ENCODE measurements around the gene RNF144B. TPM values are rescaled to one million over a fixed set of nuclear protein-coding genes. Genes with fewer than 3 reads are reported as not detected.
A peak's percentile ranks its signal among the peaks of the same experiment; 100 is the strongest.
"Not testable (repeated sequence)": the region's sequence is repeated elsewhere in the genome, so short reads cannot be mapped to it uniquely, and the experiment has no call there.

Gene RNF144B
- total and polyA plus RNA-seq, 8 donors = 1.7 to 81.7 (median 5.1) TPM

- intact Hi-C loops (cut with DNase I; ENCODE audit: low total_unique reads) = no loop called here
- H3K4me1 ChIP-seq = peaks cover 0 to 14% (median 5%) of the 10 kb centered on the region in 4 donors
- no peaks in the 10 kb centered on the region for H3K27me3 ChIP-seq
- peaks cover 0 to 7% (median 4%) of the 10 kb centered on the region in 4 donors for H3K36me3 ChIP-seq
- no peak for DNase-seq
- H3K9me3 ChIP-seq = no peaks in the 10 kb centered on the region
- TF ChIP-seq CTCF (IDR thresholded peaks at IDR 0.05) (no peak), EP300 (IDR thresholded peaks at IDR 0.05) (no peak), POLR2AphosphoS5 (IDR thresholded peaks at IDR 0.05) (peak in 1 of 3 donors; percentile 46)
- H3K27ac ChIP-seq = no peak overlapping the region
- 36 to 53% (median 43%) methylated on average over 4 of the region's 4 CpGs for WGBS, 5 donors
- no peak overlapping the region for H3K4me3 ChIP-seq
Measured at GRCh38 chr6:18405477-18406293, 18.5 kb downstream of the RNF144B start.

DNA sequence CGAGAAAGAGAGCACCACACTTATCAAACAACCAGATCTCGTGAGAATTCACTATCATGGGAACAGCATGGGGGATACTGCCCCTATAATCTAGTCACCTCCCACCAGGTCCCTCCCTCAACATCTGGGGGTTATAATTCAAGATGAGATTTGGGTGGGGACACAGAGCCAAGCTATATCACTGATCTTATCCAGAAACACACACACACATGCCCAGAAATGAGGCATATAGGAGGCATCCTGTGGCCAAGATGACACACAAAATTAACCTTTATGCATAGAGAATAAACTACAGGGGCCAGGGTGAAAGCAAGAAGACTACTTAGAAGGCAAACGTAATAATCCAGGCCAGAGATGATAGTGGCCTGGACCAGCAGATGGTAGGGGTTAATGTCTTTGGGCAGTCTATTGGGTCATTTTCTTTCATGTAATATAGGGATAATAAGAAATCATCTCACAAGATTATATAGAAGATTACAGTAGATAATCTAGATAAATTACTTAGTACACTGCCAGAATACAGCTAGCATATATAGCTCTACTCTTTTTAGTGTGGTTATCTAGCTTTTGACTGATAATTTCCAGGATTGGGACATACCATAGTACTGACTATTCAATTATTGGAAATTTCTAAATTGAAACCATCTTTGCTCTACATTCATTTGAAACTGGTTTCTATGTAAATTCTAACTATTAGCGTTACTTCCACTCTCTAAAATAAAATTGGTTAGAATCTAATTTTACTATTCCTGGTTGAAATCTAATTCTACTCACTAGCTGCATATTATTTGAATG, 20.0 kb downstream of the RNF144B start:
- intact Hi-C loops (cut with DNase I; ENCODE audit: low total_unique reads) = no loop called here
- Histone ChIP-seq H3K4me1 (peaks cover 0 to 8% (median 0%) of the 10 kb centered on the region in 4 donors), H3K27ac (no peak overlapping the region), H3K27me3 (no peaks in the 10 kb centered on the region), H3K9me3 (no peaks in the 10 kb centered on the region), H3K4me3 (no peak overlapping the region), H3K36me3 (peaks cover 0 to 6% (median 4%) of the 10 kb centered on the region in 4 donors)
- TF ChIP-seq POLR2A (IDR thresholded peaks at IDR 0.05) = no peak
- no peak for DNase-seq
- WGBS, 5 donors = 92 to 97% (median 96%) methylated on average over 4 of the region's 4 CpGs

GRCh38 chr6:18409602-18410001, 22.5 kb downstream of the RNF144B start:
- intact Hi-C loops (cut with DNase I; ENCODE audit: low total_unique reads); H3K27ac ChIP-seq; H3K4me1 ChIP-seq; H3K36me3 ChIP-seq; H3K9me3 ChIP-seq; H3K27me3 ChIP-seq; H3K4me3 ChIP-seq; DNase-seq: not testable (repeated sequence)
- 88 to 98% (median 97%) methylated on average over 11 of the region's 11 CpGs for WGBS, 5 donors

DNA sequence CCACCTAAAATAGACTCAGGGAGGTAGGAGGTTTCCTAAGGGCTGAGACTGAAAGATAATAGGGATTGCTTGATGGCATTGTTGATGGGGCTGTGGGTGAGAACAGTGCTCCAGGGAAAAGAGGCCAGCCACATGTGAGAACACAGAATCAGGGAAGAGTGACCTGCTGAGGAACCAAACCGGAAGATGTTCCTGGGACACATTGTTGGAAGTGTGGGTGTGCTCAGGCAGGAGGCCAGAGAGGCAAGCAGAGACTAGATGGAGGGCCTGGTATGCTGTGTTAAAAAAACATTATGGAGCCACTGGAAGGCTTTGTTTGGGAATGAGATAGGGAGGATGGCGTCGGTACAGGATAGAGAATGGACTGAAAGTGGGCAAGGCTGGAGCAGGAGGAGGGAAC, 23.3 kb downstream of the RNF144B start:
- H3K27me3 ChIP-seq = no peaks in the 10 kb centered on the region
- intact Hi-C loops (cut with DNase I; ENCODE audit: low total_unique reads) = no loop called here
- WGBS, 5 donors = 76 to 87% (median 86%) methylated on average over 3 of the region's 3 CpGs
- H3K4me1 ChIP-seq = peaks cover 0 to 12% (median 5%) of the 10 kb centered on the region in 4 donors
- H3K9me3 ChIP-seq = no peaks in the 10 kb centered on the region
- H3K36me3 ChIP-seq = peaks cover 0 to 6% (median 4%) of the 10 kb centered on the region in 4 donors
- no peak overlapping the region for H3K27ac ChIP-seq
- no peak overlapping the region for H3K4me3 ChIP-seq
- no peak for TF ChIP-seq CTCF (IDR thresholded peaks at IDR 0.05)
- no peak for TF ChIP-seq EP300 (IDR thresholded peaks at IDR 0.05)
- DNase-seq = no peak

- intact Hi-C loops (cut with DNase I; ENCODE audit: low total_unique reads) = no loop called here
- Histone ChIP-seq H3K4me3 (no peak overlapping the region), H3K36me3 (peaks cover 0 to under 1% (median 0%) of the 10 kb centered on the region in 4 donors), H3K9me3 (no peaks in the 10 kb centered on the region), H3K27me3 (no peaks in the 10 kb centered on the region), H3K4me1 (peaks cover 0 to 19% (median 10%) of the 10 kb centered on the region in 4 donors), H3K27ac (peak overlapping the region in 1 of 5 donors; percentile 7)
- DNase-seq = no peak
- TF ChIP-seq CTCF (IDR thresholded peaks at IDR 0.05) (no peak), POLR2AphosphoS5 (IDR thresholded peaks at IDR 0.05) (no peak), POLR2A (IDR thresholded peaks at IDR 0.05) (no peak)
- 76 to 82% (median 77%) methylated on average over 1 of the region's 1 CpG for WGBS, 5 donors
Measured at GRCh38 chr6:18412068-18412467, 24.9 kb downstream of the RNF144B start.

All from stomach (tissue), 9 donors.